NCI-H2196 (cell line): ENCODE results near the gene PTPRZ1.

Source experiments
- DNase-seq: peaks from one replicate; lab custom pipeline; 2025; ENCODE audit not compliant: unreplicated experiment; lab: John Stamatoyannopoulos, UW

PTPRZ1 gene

DNA sequence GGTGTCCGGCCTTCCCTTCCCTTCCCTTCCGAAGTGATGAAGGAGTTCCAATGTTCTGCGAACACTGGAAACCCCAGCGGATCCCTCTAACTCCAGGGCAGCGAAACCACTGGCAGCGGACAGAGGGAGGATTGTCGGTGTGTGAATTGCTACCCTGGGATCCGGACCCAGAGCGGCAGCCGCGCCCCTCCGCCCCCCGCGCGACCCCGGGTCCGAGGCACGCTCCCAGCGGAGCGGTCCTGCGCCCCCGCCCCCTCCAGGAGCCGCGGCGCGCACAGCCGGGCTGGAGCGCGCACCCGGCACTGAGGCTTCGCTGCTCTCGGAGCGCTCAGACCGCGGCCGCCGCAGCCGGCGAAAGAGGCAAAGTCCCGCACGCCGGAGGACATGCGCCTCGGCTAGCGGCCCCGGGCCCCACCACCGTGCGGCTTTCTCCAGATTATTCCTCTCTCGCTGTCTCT lies at the start of gene PTPRZ1:
TSS of gene PTPRZ1 (plus strand) at position 331 of the 458 bp plus-strand sequence. CDS start 339 bp downstream, outside the sequence.
- DNase-seq = peak; percentile 25

DNA sequence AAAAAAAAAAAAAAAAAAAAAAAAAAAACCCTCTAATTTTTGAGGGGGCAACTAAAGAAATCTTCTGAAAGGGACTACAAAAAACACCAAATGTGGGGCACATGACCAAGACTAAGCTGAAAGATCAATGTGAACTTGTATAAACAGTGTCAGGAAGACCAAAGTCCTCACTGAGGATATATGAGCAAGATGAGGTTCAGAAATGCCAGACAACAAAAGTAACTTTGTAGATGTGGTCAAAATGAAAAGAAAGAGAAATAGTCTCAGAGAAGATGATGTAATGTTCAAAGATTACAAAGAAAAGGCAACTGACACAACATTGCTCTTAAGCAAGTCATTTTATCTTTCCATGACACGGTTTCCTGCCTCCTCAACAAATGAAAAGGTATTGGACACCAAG lies 48.7 kb upstream of the PTPRZ1 start:
- no peak for DNase-seq

GRCh38 chr7:121831351-121831750 lies 41.6 kb upstream of the PTPRZ1 start:
- no peak for DNase-seq

DNA sequence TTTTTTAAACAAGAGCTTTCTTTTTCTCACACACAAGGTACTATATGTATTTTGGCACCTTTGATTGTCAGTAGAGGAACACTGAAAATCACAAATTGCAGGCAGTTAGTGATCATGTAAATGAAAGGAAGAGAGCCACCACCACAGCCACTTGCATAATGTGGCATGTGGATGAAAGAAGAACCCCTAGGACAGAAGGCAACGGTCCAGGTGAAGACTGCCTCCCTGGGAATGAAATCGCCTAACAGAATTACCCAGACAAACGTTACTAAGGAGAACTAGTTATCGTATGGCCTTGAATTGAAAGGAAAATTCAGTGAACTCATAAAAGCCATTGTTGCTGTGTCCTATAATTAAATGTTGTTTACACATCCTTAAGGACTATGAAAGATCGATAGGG lies 41.2 kb upstream of the PTPRZ1 start:
- no peak for DNase-seq

- DNase-seq = no peak
Observed at GRCh38 chr7:121832347-121832746, 40.6 kb upstream of the PTPRZ1 start.

GRCh38 chr7:121833991-121834390 lies 39.0 kb upstream of the PTPRZ1 start:
- DNase-seq = no peak

- DNase-seq = no peak
Observed at GRCh38 chr7:121837462-121837861, 35.5 kb upstream of the PTPRZ1 start.

DNA sequence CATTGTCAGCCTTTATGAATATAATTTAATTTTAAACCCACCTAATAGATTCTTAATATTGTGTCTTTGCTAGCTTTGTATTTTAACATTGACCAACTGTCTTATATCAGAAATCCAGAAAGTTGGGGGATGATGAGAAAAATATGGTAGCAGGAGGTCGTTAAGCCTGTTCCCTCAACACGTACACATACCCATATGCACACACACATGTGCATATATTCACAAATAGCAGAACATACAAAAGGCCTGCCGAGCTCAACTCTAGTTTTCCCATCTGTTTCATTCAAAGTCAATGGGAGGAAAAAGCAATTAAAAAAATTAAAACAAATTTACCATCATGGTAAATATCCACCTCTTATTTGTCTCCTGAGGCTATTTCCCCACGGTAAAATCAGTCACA lies 25.9 kb upstream of the PTPRZ1 start:
- no peak for DNase-seq

GRCh38 chr7:121853307-121853706 lies 19.7 kb upstream of the PTPRZ1 start:
- no peak for DNase-seq

- no peak for DNase-seq
Observed at GRCh38 chr7:121860953-121861352, 12.0 kb upstream of the PTPRZ1 start.

DNA sequence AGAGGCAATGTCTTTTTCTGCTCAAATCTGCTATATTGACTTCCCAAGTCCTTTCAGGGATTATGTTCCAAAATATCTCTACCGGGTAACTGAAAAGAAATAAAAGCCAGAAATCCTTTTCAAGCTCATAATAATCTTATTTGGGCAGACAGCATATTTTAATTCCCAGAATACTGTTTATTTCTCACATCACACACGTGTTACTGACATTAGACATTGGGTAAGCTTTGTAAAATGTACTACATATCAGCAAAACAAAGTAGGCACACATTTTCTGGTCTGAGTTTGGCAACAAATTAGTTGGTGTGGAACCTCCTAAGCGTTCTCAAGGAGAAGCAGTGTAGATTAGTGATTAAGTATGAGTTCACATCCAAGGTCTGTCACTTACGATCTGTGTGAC lies 10.4 kb upstream of the PTPRZ1 start:
- DNase-seq = no peak

- DNase-seq = no peak
Observed at GRCh38 chr7:121871188-121871587, 1.8 kb upstream of the PTPRZ1 start.

GRCh38 chr7:121873289-121874194 lies 581 bp downstream of the PTPRZ1 start:
- DNase-seq = no peak

DNA sequence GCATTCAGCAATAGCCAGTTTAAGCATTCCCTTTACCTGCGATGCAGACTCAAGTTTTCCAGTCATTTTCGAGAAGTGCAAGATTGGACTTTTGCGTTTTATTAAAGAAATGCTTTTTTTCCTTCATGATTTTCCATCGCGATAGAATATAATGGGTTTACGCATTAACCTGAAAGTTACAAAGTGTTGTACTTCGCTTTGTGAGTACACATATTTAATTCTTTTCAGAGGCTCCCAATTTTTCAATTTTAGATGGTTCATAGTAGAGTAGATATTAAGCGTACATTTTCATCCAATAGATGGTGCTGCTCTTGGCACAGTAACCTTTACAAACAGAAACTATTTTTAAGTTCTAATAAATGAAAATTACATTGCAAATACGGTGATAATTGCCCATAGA lies 1.3 kb downstream of the PTPRZ1 start:
- no peak for DNase-seq

DNA sequence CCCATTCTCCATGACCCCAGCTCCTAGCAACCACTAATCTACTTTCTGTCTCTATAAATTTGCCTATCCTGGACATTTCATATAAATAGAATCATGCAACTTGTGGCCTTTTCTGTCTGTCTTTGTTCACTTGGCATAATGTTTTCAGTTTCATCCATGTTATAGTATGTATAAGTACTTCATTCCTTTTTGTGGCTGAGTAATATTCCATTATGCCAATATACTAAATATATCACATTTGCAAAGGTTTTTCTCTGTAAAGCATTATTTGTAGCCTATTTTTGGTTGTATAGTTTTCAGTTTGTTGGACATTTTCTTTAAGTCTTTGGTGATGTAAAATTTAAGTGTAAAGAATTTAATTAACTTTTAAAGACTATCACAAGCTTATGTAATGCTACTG lies 2.2 kb downstream of the PTPRZ1 start:
- no peak for DNase-seq

DNA sequence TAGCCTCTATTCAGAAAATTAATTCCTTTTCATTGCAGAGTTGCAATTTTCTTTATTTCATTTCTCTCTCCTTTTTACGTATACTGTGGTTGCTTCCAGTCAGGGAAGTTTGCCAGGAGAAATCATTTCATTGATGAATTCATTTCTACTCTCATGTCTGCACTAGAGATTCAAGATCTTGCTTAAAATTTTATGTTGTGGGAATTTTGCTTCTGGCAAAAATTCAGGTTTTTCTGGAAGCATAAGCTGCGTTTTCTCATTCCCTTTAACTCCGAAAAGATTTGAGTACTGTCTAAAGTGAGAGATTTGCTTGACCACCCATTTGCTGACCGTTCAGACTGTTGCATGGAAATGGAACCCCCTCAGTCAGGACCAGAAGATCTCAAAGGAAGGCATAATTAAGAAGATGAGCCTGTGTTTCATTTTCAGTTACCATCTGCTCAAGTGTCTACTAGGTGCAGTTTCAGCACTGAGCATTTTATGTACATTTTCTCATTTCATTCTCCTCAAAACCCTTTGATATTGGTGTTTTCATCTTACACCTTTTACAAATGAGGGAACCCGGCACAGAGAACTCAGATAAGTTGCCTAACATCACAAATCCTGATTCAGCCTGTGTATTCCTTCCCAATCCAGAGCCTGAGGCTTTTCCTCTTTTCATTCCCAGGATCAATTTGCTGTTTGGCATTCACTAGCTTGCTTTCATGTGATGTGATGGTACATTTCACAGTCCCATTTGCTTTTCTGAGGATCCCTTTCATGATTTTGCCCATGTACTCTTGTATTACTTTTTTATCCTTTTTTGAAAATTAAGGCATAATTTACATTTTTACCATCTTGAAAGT lies 3.9 kb downstream of the PTPRZ1 start:
- DNase-seq = no peak

DNA sequence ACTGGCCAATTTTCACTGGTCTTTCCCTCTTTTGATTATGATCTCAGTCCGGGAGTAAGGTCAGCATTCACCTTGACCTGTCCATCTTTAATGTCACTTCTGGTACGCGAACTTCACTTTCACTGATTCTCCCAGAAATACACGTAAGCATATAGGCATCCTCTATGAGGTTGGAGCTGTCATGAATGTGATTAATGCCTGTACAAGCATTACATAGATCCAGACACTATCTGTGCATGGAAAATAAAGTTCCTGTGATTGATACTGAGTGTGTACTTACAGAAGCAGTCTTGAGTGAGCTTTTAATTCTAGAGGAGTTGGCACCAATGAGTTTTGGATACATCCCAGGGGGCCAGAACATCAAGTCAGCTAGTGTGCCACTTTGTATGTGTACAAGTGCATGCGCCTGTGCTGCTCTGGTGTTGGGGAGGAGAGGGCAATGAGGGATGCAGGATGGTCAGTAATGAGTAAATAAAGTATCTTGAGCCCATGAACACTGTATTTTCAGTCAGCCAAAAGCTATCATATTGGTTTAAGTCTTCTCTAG lies 6.0 kb downstream of the PTPRZ1 start:
- no peak for DNase-seq

- no peak for DNase-seq
Observed at GRCh38 chr7:121879544-121879943, 6.6 kb downstream of the PTPRZ1 start.

DNA sequence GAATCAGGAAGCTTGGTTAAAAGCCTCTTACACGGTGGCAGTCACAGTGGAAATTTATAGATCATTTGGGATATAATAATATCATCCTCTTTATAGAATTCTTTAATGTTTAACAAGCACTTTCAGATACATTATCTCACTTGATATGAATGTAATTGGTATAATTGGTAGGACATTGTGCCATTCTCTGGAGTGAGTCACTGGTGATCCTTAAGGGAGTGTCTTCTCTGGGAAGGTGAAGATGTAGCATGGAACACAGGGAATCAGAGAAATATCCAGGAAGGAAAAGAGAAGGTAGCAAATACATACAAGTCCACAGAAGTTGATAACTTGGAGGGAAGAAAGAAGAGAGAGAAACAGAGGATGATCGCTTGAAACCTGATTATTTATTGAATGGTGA lies 9.8 kb downstream of the PTPRZ1 start:
- no peak for DNase-seq

- no peak for DNase-seq
Observed at GRCh38 chr7:121885166-121885920, 12.4 kb downstream of the PTPRZ1 start.

DNA sequence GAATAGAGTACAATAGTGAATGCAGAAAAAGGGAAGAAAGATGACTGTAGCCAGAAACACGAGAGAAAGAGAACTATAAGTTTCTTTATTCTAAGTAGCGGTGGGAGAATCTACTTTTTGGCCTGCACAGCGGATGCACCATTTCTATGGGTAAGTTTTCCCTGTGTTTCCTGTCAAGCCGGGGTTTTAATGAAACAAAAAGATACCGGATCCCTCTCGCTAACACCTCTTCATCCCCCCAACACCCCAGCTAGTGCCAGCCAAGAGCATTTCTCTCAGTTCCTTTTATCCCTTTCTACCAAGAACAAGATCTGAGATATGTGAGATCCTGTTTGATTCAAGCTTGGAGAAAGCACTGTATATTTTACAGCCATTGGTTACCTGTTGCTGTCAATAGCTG lies 14.7 kb downstream of the PTPRZ1 start:
- no peak for DNase-seq
